H1 (cell line): ENCODE measurements around the gene FGFRL1. TPM values are rescaled to one million over a fixed set of nuclear protein-coding genes. Genes with fewer than 3 reads are reported as not detected.

Experiments
- CBX5 ChIP-seq: fragments of 300-800, 300-1000 bp; sonication (generic); IDR thresholded peaks from 2 replicates; pipeline ENCODE4 v1.7.1; 2016; ENCODE audit warnings: antibody characterized with exemption, low read length, low read depth
- KDM1A ChIP-seq: fragments of 200-600, 300-600 bp; sonication (generic); IDR thresholded peaks from 2 replicates; pipeline ENCODE4 v1.7.1; 2016; ENCODE audit warnings: mild to moderate bottlenecking, low read length, borderline replicate concordance
- SAP30 ChIP-seq: fragments of 300-600 bp; sonication (generic); IDR thresholded peaks from 2 replicates; pipeline ENCODE4 v1.7.1; 2012; ENCODE audit warnings: low read length, moderate library complexity, mild to moderate bottlenecking, inconsistent platforms; ENCODE audit not compliant: insufficient read depth, insufficient replicate concordance
- SRF ChIP-seq: IDR thresholded peaks from 2 replicates; pipeline ENCODE4 v1.6.1; 2011; ENCODE audit warnings: mild to moderate bottlenecking, low read depth, low read length, moderate library complexity
- TEAD4 ChIP-seq: IDR thresholded peaks from 2 replicates; pipeline ENCODE4 v1.6.1; 2012; ENCODE audit warnings: low read depth, low read length, inconsistent platforms, mixed read lengths
- polyA plus RNA-seq, 7 experiments: library from polyadenylated mRNA; depleted of rRNA in 3 of 7; stranded (reverse) in 5 of 7; unstranded in 2 of 7; fragments of >200 nt in 5 of 7; fragments of 200-250 nt in 2 of 7; gene quantifications; 1 replicate in 5 of 7; 2 replicates in 1 of 7; 4 replicates in 1 of 7; pipeline versions ENCODE4 v1.2.1 to v1.2.3, GENCODE V29; 2011 to 2013; ENCODE audit warnings: missing spikeins in 2 of 7, mixed read lengths in 2 of 7
- total RNA-seq: library from RNA; stranded (reverse); fragmentation: NEBNext Ultra II Directional; extraction: Animal tissue kit (Norgen Biotek cat#: 25700); gene quantifications from 2 replicates; pipeline ENCODE4 v1.2.1, GENCODE V29; 2021

The FGFRL1 gene
- total and polyA plus RNA-seq, 2 of the 8 experiments (the other 6 are each of a cell fraction or from before 2014, with no cell fraction given): 18.9 to 34.6 TPM

GRCh38 chr4:965048-965765, 46.2 kb upstream of the FGFRL1 start (continued):
- TF ChIP-seq SAP30 (no peak), TEAD4 (no peak), CBX5 (no peak), KDM1A (no peak), SRF (no peak)
- TF ChIP-seq, all 59 proteins: peak for 0
